KOPT-K1 (cell line): Measurements from ENCODE around the gene TCAF2.
"Not testable (repeated sequence)": the region's sequence is repeated elsewhere in the genome, so short reads cannot be mapped to it uniquely, and the experiment has no call there.

Experiments
- H3K27ac ChIP-seq: fragments of 200-600 bp; sonication (generic); 2 replicates; pipeline ENCODE4 v1.5.1; 2016; ENCODE audit warnings: antibody characterized with exemption, mild to moderate bottlenecking, low read depth, low read length; ENCODE audit not compliant: poor library complexity, severe bottlenecking
- H3K36me3 ChIP-seq: fragments of 200-600 bp; sonication (generic); 2 replicates; pipeline ENCODE4 v1.5.1; 2017; ENCODE audit warnings: antibody characterized with exemption, mild to moderate bottlenecking, low read length, moderate library complexity; ENCODE audit not compliant: insufficient read depth
- H3K9me3 ChIP-seq: fragments of 200-600 bp; sonication (generic); 2 replicates; pipeline ENCODE4 v1.5.1; 2017; ENCODE audit warnings: antibody characterized with exemption, low read length, mild to moderate bottlenecking; ENCODE audit not compliant: insufficient read depth, poor library complexity, severe bottlenecking

TCAF2 gene

GRCh38 chr7:143620646-143621045, at the start of gene TCAF2:
TCAF2 (plus strand) TSS chr7:143620974.
- H3K9me3 ChIP-seq, H3K27ac ChIP-seq, H3K36me3 ChIP-seq: not testable (repeated sequence)

- H3K9me3 ChIP-seq, H3K36me3 ChIP-seq, H3K27ac ChIP-seq: not testable (repeated sequence)
Measured at GRCh38 chr7:143571501-143571900, 49.3 kb upstream of the TCAF2 start, which contains the start of gene CTAGE15. CTAGE15 (plus strand) TSS chr7:143571801; CDS start chr7:143571818, 17 bp downstream.

GRCh38 chr7:143588183-143588582, 32.6 kb upstream of the TCAF2 start:
- H3K9me3 ChIP-seq, H3K36me3 ChIP-seq, H3K27ac ChIP-seq: not testable (repeated sequence)

GRCh38 chr7:143589897-143590296, 30.9 kb upstream of the TCAF2 start:
- not testable (repeated sequence) for H3K9me3 ChIP-seq, H3K27ac ChIP-seq, H3K36me3 ChIP-seq

- not testable (repeated sequence) for H3K9me3 ChIP-seq, H3K27ac ChIP-seq, H3K36me3 ChIP-seq
Measured at GRCh38 chr7:143598086-143598485, 22.7 kb upstream of the TCAF2 start.

GRCh38 chr7:143603549-143603948, 17.2 kb upstream of the TCAF2 start:
- H3K9me3 ChIP-seq, H3K27ac ChIP-seq, H3K36me3 ChIP-seq: not testable (repeated sequence)

GRCh38 chr7:143606088-143606487, 14.7 kb upstream of the TCAF2 start:
- not testable (repeated sequence) for H3K27ac ChIP-seq, H3K9me3 ChIP-seq, H3K36me3 ChIP-seq

- not testable (repeated sequence) for H3K9me3 ChIP-seq, H3K27ac ChIP-seq, H3K36me3 ChIP-seq
Measured at GRCh38 chr7:143615545-143615944, 5.2 kb upstream of the TCAF2 start.

GRCh38 chr7:143617204-143617603, 3.6 kb upstream of the TCAF2 start:
- H3K9me3 ChIP-seq, H3K27ac ChIP-seq, H3K36me3 ChIP-seq: not testable (repeated sequence)

GRCh38 chr7:143620058-143620457, 716 bp upstream of the TCAF2 start:
- not testable (repeated sequence) for H3K9me3 ChIP-seq, H3K36me3 ChIP-seq, H3K27ac ChIP-seq

- H3K36me3 ChIP-seq, H3K9me3 ChIP-seq, H3K27ac ChIP-seq: not testable (repeated sequence)
Measured at GRCh38 chr7:143621175-143621574, 401 bp downstream of the TCAF2 start.

- H3K9me3 ChIP-seq, H3K36me3 ChIP-seq, H3K27ac ChIP-seq: not testable (repeated sequence)
Measured at GRCh38 chr7:143622130-143622529, 1.4 kb downstream of the TCAF2 start.

- H3K9me3 ChIP-seq, H3K27ac ChIP-seq, H3K36me3 ChIP-seq: not testable (repeated sequence)
Measured at GRCh38 chr7:143630653-143631052, 9.9 kb downstream of the TCAF2 start.

- H3K27ac ChIP-seq, H3K36me3 ChIP-seq, H3K9me3 ChIP-seq: not testable (repeated sequence)
Measured at GRCh38 chr7:143632506-143632905, 11.7 kb downstream of the TCAF2 start.

- not testable (repeated sequence) for H3K36me3 ChIP-seq, H3K9me3 ChIP-seq, H3K27ac ChIP-seq
Measured at GRCh38 chr7:143633013-143633618, 12.3 kb downstream of the TCAF2 start.

GRCh38 chr7:143635364-143636240, 14.8 kb downstream of the TCAF2 start:
- H3K9me3 ChIP-seq, H3K36me3 ChIP-seq, H3K27ac ChIP-seq: not testable (repeated sequence)
